GM04503 (cell line): ENCODE measurements around the gene MOB2.

Experiments used
- DNase-seq: peaks from one replicate; pipeline ENCODE4 v3.0.0-alpha.2; 2012; ENCODE audit warnings: low read depth

The MOB2 gene

GRCh38 chr11:1484695-1485503 lies 1.7 kb downstream of the MOB2 start:
- no peak for DNase-seq

- DNase-seq, result no peak
Measured at GRCh38 chr11:1484061-1484671, 2.4 kb downstream of the MOB2 start.

GRCh38 chr11:1483445-1483961 lies 3.1 kb downstream of the MOB2 start:
- DNase-seq, result no peak

GRCh38 chr11:1482581-1483444 lies 3.8 kb downstream of the MOB2 start:
- no peak for DNase-seq

- no peak for DNase-seq
Measured at GRCh38 chr11:1481861-1482441, 4.6 kb downstream of the MOB2 start.

GRCh38 chr11:1481483-1481825 lies 5.1 kb downstream of the MOB2 start:
- DNase-seq, result no peak

GRCh38 chr11:1480555-1481482 lies 5.8 kb downstream of the MOB2 start:
- DNase-seq, result no peak

GRCh38 chr11:1480191-1480554 lies 6.4 kb downstream of the MOB2 start:
- DNase-seq, result no peak

- no peak for DNase-seq
Measured at GRCh38 chr11:1479678-1480118, 6.9 kb downstream of the MOB2 start.

- no peak for DNase-seq
Measured at GRCh38 chr11:1479006-1479677, 7.4 kb downstream of the MOB2 start.

- no peak for DNase-seq
Measured at GRCh38 chr11:1478544-1478943, 8.0 kb downstream of the MOB2 start.

GRCh38 chr11:1478011-1478410 lies 8.6 kb downstream of the MOB2 start:
- no peak for DNase-seq

GRCh38 chr11:1476940-1477736 lies 9.4 kb downstream of the MOB2 start:
- DNase-seq, result no peak

- DNase-seq, result no peak
Measured at GRCh38 chr11:1475841-1476240, 10.7 kb downstream of the MOB2 start.

- no peak for DNase-seq
Measured at GRCh38 chr11:1473786-1474185, 12.8 kb downstream of the MOB2 start.

- no peak for DNase-seq
Measured at GRCh38 chr11:1473011-1473628, 13.5 kb downstream of the MOB2 start.

- no peak for DNase-seq
Measured at GRCh38 chr11:1472180-1473005, 14.2 kb downstream of the MOB2 start.

- no peak for DNase-seq
Measured at GRCh38 chr11:1471736-1472135, 14.8 kb downstream of the MOB2 start.
